NCI-H1694 (cell line): ENCODE data around the gene OTOG.
A peak's percentile ranks its signal among the peaks of the same experiment; 100 is the strongest.

Source experiments
- DNase-seq: peaks from one replicate; lab custom pipeline; 2025; lab: John Stamatoyannopoulos, UW

OTOG gene

GRCh38 chr11:17547051-17547577 lies at the start of gene OTOG:
Gene OTOG, plus strand, starts transcription at chr11:17547259. Its CDS starts 114 bp downstream, at chr11:17547373.
- DNase-seq: no peak

GRCh38 chr11:17498058-17498457 lies 49.0 kb upstream of the OTOG start:
- DNase-seq: no peak

- DNase-seq: no peak
Observed at GRCh38 chr11:17498475-17498874, 48.6 kb upstream of the OTOG start.

DNA sequence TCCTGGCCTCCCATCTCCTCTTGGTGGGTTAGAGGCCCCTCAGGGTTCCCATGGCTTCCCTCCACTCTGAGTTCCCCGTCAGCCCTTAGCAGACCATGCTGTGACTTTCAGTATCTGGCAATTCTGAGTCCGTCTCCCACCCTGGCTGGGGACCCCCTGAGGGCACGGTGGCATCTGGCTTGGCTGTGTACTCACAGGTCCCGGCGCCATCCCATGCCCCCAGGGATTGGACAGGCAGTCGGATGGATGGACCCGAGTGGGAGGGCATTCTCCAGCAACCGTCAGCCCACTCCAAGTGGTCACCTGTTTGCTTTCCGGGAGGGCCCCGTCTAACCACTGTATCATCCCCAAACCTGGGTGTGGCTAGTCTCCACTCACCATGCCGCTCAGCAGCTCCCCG lies 46.4 kb upstream of the OTOG start:
- DNase-seq: no peak

DNA sequence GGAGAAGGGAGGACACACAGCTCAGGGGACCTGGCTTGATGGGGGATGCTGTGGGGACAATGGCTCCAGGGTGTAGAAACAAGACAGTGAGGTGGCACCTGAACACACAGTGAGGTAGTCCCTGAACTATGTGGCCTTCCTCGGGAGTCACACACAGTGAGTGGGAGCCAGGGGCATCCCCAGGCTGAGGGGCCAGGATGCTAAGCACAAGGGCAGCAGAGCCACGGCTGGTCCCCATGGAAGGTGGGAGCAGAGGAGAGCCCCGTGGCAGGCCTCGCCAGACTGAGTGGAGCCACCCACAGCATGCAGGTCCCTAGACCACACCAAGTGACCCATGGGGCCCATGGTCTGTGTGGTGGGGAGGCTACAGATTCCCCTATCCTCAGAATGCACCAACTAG lies 44.4 kb upstream of the OTOG start:
- DNase-seq: no peak

GRCh38 chr11:17504330-17505107 lies 42.5 kb upstream of the OTOG start:
- DNase-seq: peak; percentile 72

GRCh38 chr11:17505146-17505545 lies 41.9 kb upstream of the OTOG start:
- DNase-seq: no peak

GRCh38 chr11:17506314-17506713 lies 40.7 kb upstream of the OTOG start:
- no peak for DNase-seq

- no peak for DNase-seq
Observed at GRCh38 chr11:17506942-17507341, 40.1 kb upstream of the OTOG start.

- DNase-seq: no peak
Observed at GRCh38 chr11:17507773-17508172, 39.3 kb upstream of the OTOG start.

- no peak for DNase-seq
Observed at GRCh38 chr11:17508306-17508705, 38.8 kb upstream of the OTOG start.

DNA sequence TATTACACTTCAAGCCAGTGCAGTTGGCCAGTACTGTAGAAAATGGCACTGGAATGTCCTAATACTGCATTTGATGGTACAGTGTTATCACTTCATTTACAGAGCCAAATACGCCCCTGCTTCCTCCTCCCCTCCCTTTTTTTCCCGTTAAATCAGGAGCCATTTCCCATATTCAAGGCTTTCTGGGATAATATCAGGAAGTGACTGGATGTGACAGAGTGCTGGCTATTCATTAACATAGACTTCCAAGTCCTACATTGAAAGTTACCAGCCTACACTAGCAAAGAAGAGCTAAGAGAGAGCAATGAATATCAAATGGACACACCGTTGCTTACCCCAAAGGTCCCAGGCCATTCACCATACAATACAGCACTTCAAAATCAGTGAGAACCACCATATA lies 38.3 kb upstream of the OTOG start:
- no peak for DNase-seq

DNA sequence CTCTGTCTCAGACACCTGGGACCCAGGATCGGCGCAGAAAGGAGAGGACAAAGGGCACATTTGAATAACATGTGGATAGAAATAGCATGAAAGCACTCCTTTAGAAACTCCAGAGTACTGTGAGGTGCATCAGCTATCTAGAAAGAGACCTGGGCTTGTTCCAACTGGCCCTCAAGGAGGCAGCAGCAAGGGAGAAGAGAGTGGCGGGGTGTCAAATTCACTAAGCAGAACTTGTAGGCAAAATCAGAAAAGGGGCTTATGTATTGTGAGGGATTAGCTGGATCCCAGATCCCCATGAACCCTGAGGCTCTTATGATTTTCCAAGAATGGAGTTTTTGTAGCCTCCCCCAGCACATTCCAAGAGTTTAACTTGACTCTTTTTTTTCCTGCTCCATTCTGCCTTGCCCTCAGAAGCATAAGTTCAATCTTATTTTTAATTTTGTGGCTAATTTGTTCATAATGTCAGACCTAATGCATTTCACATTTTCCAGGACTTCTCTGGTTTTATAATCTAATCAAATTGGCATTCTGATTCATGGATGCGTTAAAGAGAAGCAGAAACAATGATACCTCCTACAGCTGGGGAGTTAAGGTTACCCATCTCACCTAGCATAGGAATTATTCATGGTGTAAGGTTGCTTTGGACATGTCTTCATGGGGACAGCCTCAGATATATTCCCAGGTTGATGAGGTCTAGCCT lies 36.4 kb upstream of the OTOG start:
- DNase-seq: no peak

DNA sequence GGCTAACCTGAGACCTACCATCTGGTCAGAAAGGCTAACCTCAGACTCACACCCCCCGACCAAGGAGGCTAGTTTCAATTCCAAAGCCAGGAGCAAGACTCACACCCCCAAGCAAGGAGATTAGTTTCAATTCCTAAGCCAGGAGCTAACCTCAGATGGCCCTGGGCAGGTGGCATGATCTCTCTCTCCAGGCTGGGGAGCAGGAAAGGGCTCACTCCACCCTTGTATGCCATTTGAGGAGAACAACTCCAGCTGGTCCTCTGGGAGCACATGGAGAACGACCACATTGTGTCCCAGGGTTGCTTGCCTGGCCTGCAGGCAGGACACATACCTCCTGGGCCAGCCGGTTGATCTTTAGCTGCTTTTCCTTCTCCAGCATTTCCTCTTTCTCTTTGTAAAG lies 35.5 kb upstream of the OTOG start:
- DNase-seq: no peak

- DNase-seq: no peak
Observed at GRCh38 chr11:17512101-17512500, 35.0 kb upstream of the OTOG start.

DNA sequence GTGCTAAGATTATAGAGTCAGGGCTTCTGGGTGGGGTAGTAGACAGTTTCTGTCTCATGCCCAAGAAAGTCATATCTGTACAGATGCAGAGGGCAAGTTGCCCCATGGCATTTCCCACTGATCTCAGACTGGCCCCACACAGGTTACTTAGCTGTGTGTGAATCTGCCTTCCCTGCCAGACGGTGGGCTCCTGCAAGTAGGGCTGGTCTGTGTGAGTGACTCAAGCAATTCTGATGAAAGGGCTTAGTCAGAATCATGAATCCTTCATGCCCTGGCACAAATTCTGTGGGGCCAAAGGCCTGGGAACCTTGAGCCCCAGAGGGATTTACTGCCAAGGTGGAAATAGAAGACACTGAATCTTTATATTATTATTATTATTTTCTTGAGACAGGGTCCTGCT lies 33.2 kb upstream of the OTOG start:
- DNase-seq: no peak

GRCh38 chr11:17514476-17514875 lies 32.6 kb upstream of the OTOG start:
- no peak for DNase-seq

DNA sequence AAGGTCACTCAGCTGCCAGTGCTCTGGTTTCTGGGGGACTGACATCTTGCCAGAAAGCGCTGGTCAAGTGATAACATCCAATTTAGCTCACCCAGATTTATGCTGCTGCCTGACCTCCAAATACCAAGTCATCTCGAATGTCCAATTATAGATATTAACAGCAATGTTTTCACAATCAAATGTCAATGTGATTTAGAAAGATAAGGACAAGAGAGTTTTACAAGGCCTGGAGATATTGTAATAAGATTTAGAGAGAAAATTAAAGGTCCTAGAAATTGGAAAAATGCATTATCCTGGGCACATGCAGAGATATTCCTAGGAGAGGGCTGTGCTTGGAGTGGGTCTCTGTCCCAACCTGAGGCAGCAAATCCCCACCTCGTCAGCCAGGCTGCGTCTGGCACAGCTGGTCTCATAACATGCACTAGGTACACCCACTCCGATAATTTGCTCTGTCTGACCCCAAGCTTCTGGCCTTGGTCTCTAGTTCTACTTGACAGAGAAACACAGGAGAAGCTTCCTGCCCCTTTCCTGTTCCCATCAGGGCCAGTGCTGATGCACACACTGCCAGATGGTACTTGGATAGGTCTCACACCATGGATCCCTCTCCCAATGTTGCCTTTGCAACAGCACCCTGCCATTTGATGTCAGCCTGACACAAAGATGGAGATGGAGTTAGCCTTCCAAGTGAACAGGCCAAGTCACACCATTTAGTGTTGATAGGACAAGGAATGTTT lies 31.4 kb upstream of the OTOG start:
- DNase-seq: no peak

- DNase-seq: no peak
Observed at GRCh38 chr11:17516551-17517150, 30.4 kb upstream of the OTOG start.

GRCh38 chr11:17517186-17517585 lies 29.9 kb upstream of the OTOG start:
- DNase-seq: no peak

GRCh38 chr11:17518366-17518765 lies 28.7 kb upstream of the OTOG start:
- DNase-seq: no peak
